Esophagus muscularis mucosa (tissue), 3 donors: ENCODE data around the gene SRRT.

Experiments used
- CTCF ChIP-seq, 3 experiments: fragments of 200-600 bp in 2 of 3; fragments of 450-650 bp in 1 of 3; sonication (generic) in 2 of 3; IDR thresholded peaks; one replicate each; pipeline ENCODE4 v1.5.1; 2017 to 2019; ENCODE audit warnings: antibody characterized with exemption in 3 of 3, mild to moderate bottlenecking in 2 of 3, moderate library complexity in 1 of 3
- POLR2AphosphoS5 ChIP-seq, 2 donors: sonication (generic); formaldehyde crosslinking; IDR thresholded peaks; one replicate each; pipeline ENCODE4 v1.6.1; 2017; ENCODE audit warnings: antibody characterized with exemption in 2 of 2

- no peak for TF ChIP-seq CTCF (IDR thresholded peaks at IDR 0.05)
- no peak for TF ChIP-seq POLR2AphosphoS5 (IDR thresholded peaks at IDR 0.05)
Observed at GRCh38 chr7:100895701-100895955, 20.7 kb downstream of the SRRT start, which contains the start of gene ACHE.
